H7 (cell line): ENCODE results near the gene DTNA. TPM values are rescaled to one million over a fixed set of nuclear protein-coding genes. Genes with fewer than 3 reads are reported as not detected.
"Not testable (repeated sequence)": the region's sequence is repeated elsewhere in the genome, so short reads cannot be mapped to it uniquely, and the experiment has no call there.

ENCODE experiments used
- DNase-seq: peaks from one replicate; pipeline ENCODE4 v3.0.0; 2012
- H3K27me3 ChIP-seq: 2 replicates; pipeline ENCODE4 v1.6.0; 2011; ENCODE audit warnings: mild to moderate bottlenecking, low read length; ENCODE audit not compliant: control insufficient read depth, insufficient read depth
- H3K36me3 ChIP-seq: replicated peaks from 2 replicates; pipeline ENCODE4 v1.5.1; 2011; ENCODE audit warnings: low read length; ENCODE audit not compliant: control insufficient read depth, insufficient read depth
- H3K4me3 ChIP-seq: 2 replicates; pipeline ENCODE4 v1.5.1; 2011; ENCODE audit warnings: low read depth, mild to moderate bottlenecking, control low read depth, low read length, moderate library complexity; ENCODE audit not compliant: insufficient read depth
- total RNA-seq: library from RNA; depleted of rRNA; stranded (reverse); fragments of >200 nt; shearing (Covaris generic); gene quantifications from 2 replicates; pipeline ENCODE4 v1.2.3, GENCODE V29; 2014

Gene DTNA
- total RNA-seq, 1 experiment from 2014 or later: 30.1 TPM

GRCh38 chr18:34911661-34912384, 201.7 kb downstream of the DTNA start:
- H3K36me3 ChIP-seq: no peaks in the 10 kb centered on the region

GRCh38 chr18:34913837-34914661, 204.0 kb downstream of the DTNA start:
- Histone ChIP-seq H3K4me3 (no peak overlapping the region), H3K27me3 (no peaks in the 10 kb centered on the region), H3K36me3 (no peaks in the 10 kb centered on the region)
- DNase-seq: no peak

More at GRCh38 chr18:34911661-34912384, 201.7 kb downstream of the DTNA start:
- Histone ChIP-seq H3K4me3 (no peak overlapping the region), H3K27me3 (no peaks in the 10 kb centered on the region)
- no peak for DNase-seq

GRCh38 chr18:34915046-34915445, 204.9 kb downstream of the DTNA start:
- Histone ChIP-seq H3K4me3 (no peak overlapping the region), H3K36me3 (no peaks in the 10 kb centered on the region), H3K27me3 (no peaks in the 10 kb centered on the region)
- DNase-seq: no peak

GRCh38 chr18:34916539-34916938, 206.4 kb downstream of the DTNA start:
- not testable (repeated sequence) for H3K27me3 ChIP-seq, H3K36me3 ChIP-seq, DNase-seq, H3K4me3 ChIP-seq

GRCh38 chr18:34918856-34919255, 208.8 kb downstream of the DTNA start:
- Histone ChIP-seq H3K27me3 (no peaks in the 10 kb centered on the region), H3K36me3 (no peaks in the 10 kb centered on the region), H3K4me3 (no peak overlapping the region)
- no peak for DNase-seq

- no peak for DNase-seq
- H3K36me3 ChIP-seq: no peaks in the 10 kb centered on the region
- H3K27me3 ChIP-seq: no peaks in the 10 kb centered on the region
Measured at GRCh38 chr18:34921226-34921625, 211.1 kb downstream of the DTNA start.

GRCh38 chr18:34921811-34922385, 211.8 kb downstream of the DTNA start:
- H3K27me3 ChIP-seq: no peaks in the 10 kb centered on the region
- no peak for DNase-seq
- H3K36me3 ChIP-seq: no peaks in the 10 kb centered on the region
- H3K4me3 ChIP-seq: no peak overlapping the region

More at GRCh38 chr18:34921226-34921625, 211.1 kb downstream of the DTNA start:
- no peak overlapping the region for H3K4me3 ChIP-seq

- not testable (repeated sequence) for H3K27me3 ChIP-seq, H3K36me3 ChIP-seq, DNase-seq, H3K4me3 ChIP-seq
Measured at GRCh38 chr18:34922594-34922993, 212.5 kb downstream of the DTNA start.

GRCh38 chr18:34923911-34924310, 213.8 kb downstream of the DTNA start:
- Histone ChIP-seq H3K36me3 (no peaks in the 10 kb centered on the region), H3K4me3 (no peak overlapping the region), H3K27me3 (no peaks in the 10 kb centered on the region)
- DNase-seq: no peak

GRCh38 chr18:34926683-34927082, 216.6 kb downstream of the DTNA start:
- Histone ChIP-seq H3K27me3 (no peaks in the 10 kb centered on the region), H3K36me3 (no peaks in the 10 kb centered on the region), H3K4me3 (no peak overlapping the region)
- DNase-seq: no peak

- Histone ChIP-seq H3K27me3 (no peaks in the 10 kb centered on the region), H3K36me3 (no peaks in the 10 kb centered on the region), H3K4me3 (no peak overlapping the region)
- DNase-seq: no peak
Measured at GRCh38 chr18:34928088-34928753, 218.1 kb downstream of the DTNA start.

GRCh38 chr18:34928754-34929335, 218.7 kb downstream of the DTNA start:
- Histone ChIP-seq H3K27me3 (no peaks in the 10 kb centered on the region), H3K36me3 (no peaks in the 10 kb centered on the region), H3K4me3 (no peak overlapping the region)
- no peak for DNase-seq

- Histone ChIP-seq H3K27me3 (no peaks in the 10 kb centered on the region), H3K4me3 (no peak overlapping the region), H3K36me3 (no peaks in the 10 kb centered on the region)
- no peak for DNase-seq
Measured at GRCh38 chr18:34929336-34929780, 219.3 kb downstream of the DTNA start.

GRCh38 chr18:34932363-34932762, 222.3 kb downstream of the DTNA start:
- Histone ChIP-seq H3K27me3 (no peaks in the 10 kb centered on the region), H3K4me3 (no peak overlapping the region), H3K36me3 (no peaks in the 10 kb centered on the region)
- DNase-seq: no peak
